ENCODE measurements around the gene RPS19.
"Not testable (repeated sequence)": the region's sequence is repeated elsewhere in the genome, so short reads cannot be mapped to it uniquely, and the experiment has no call there.

DNA sequence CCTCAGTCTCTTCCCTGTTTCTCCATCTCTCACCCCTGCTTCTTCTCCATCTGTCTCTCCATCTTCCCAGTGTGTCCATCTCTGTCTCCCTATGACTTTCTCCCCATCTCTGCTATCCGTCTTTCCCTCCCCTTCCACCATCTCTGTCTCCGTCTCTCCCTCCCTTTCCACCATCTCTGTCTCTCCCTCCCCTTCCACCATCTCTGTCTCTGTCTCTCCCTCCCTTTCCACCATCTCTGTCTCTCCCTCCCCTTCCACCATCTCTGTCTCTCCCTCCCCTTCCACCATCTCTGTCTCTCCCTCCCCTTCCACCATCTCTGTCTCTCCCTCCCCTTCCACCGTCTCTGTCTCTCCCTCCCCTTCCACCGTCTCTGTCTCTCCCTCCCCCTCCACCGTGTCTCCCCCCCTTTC, 54.4 kb downstream of the RPS19 start:
- TF ChIP-seq, protein P1, sequence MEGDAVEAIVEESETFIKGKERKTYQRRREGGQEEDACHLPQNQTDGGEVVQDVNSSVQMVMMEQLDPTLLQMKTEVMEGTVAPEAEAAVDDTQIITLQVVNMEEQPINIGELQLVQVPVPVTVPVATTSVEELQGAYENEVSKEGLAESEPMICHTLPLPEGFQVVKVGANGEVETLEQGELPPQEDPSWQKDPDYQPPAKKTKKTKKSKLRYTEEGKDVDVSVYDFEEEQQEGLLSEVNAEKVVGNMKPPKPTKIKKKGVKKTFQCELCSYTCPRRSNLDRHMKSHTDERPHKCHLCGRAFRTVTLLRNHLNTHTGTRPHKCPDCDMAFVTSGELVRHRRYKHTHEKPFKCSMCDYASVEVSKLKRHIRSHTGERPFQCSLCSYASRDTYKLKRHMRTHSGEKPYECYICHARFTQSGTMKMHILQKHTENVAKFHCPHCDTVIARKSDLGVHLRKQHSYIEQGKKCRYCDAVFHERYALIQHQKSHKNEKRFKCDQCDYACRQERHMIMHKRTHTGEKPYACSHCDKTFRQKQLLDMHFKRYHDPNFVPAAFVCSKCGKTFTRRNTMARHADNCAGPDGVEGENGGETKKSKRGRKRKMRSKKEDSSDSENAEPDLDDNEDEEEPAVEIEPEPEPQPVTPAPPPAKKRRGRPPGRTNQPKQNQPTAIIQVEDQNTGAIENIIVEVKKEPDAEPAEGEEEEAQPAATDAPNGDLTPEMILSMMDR (IDR thresholded peaks at IDR 0.05) = not testable (repeated sequence)
- TF ChIP-seq TCF7L2, POLR2AphosphoS5 (IDR thresholded peaks at IDR 0.05; ENCODE audit: low read depth, low read length): not testable (repeated sequence)
